ENCODE measurements around the gene ESAM. TPM values are rescaled to one million over a fixed set of nuclear protein-coding genes. Genes with fewer than 3 reads are reported as not detected.

ESAM gene
- polyA plus RNA-seq, 3 donors = 0.18 to 0.74 (median 0.49) TPM

- Histone ChIP-seq H3K27me3 (ENCODE audit: control insufficient read depth in 2 of 2, insufficient read depth in 2 of 2, low read length in 2 of 2) (no peaks in the 10 kb centered on the region), H3K79me2 (ENCODE audit: insufficient read depth, low read length) (peaks cover 44% of the 10 kb centered on the region), H3K27ac (ENCODE audit: low read depth in 1 of 2, low read length in 2 of 2) (no peak overlapping the region), H3K4me2 (replicated peaks; ENCODE audit: extremely low read depth, low read length, poor library complexity, severe bottlenecking) (peak overlapping the region; percentile 95), H4K20me1 (ENCODE audit: insufficient read depth, low read length) (peaks cover 59% of the 10 kb centered on the region), H3K9ac (ENCODE audit: insufficient read depth, low read length, poor library complexity, severe bottlenecking) (no peak overlapping the region), H3K36me3 (replicated peaks in 1 of 2; ENCODE audit: control insufficient read depth in 1 of 2, insufficient read depth in 2 of 2, low read length in 2 of 2) (peaks cover 13 to 21% of the 10 kb centered on the region in 2 donors), H3K9me3 (replicated peaks in 1 of 2; ENCODE audit: control insufficient read depth in 1 of 2, insufficient read depth in 1 of 2, low read length in 2 of 2) (no peaks in the 10 kb centered on the region), H2AFZ (ENCODE audit: insufficient read depth, low read depth, low read length, poor library complexity, severe bottlenecking) (no peak overlapping the region), H3K4me1 (ENCODE audit: control insufficient read depth in 1 of 2, insufficient read depth in 2 of 2, low read length in 2 of 2) (peaks cover 70 to 78% of the 10 kb centered on the region in 2 donors), H3K4me3 (replicated peaks in 1 of 3; ENCODE audit: low read depth in 2 of 3, low read length in 3 of 3) (peak overlapping the region in 1 of 3 experiments; percentile 91)
- Mint-ChIP-seq H3K36me3 (peaks cover 19 to 28% of the 10 kb centered on the region in 2 donors), H3K9me3 (peaks cover 0 to 3% (median 0%) of the 10 kb centered on the region in 7 donors), H3K27ac (peak overlapping the region in 1 of 7 donors; percentile 82), H3K4me1 (peaks cover 77% of the 10 kb centered on the region), H3K27me3 (ENCODE audit: low read depth in 3 of 3) (peaks cover under 1 to 9% (median 5%) of the 10 kb centered on the region in 3 donors), H3K4me3 (no peak overlapping the region)
- no peak for DNase-seq
- intact Hi-C loops (cut with micrococcal nuclease) = no loop called here
- TF ChIP-seq CTCF (IDR thresholded peaks at IDR 0.05) = no peak
- WGBS (ENCODE audit: insufficient coverage) = 86% methylated on average over 36 of the region's 44 CpGs
Measured at GRCh38 chr11:124745270-124745834, 16.7 kb downstream of the ESAM start.

DNA sequence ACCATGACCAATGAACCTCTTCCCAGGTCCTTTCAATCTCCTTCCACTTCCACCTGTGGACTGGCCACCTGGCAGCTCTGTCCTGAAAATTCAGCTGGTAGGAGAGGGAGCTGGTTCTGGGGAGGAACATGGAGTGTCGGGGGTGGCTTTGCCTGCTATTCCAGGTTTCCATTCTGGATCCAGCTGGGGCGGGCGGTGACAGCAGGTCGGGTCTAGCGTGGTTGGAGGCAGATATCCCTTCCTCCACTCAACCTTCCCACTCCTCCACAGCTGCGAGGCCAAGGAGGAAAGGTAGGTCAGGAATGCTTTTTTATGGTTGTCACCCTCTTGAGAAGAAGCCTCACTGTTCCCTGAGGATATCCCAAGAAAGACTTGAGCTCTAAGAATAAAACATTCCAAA, 19.0 kb downstream of the ESAM start:
- intact Hi-C loops (cut with micrococcal nuclease) = no loop called here
- no peak for DNase-seq
- WGBS (ENCODE audit: insufficient coverage) = no CpG with 5 or more reads among the region's 6 CpGs
- Histone ChIP-seq H3K79me2 (ENCODE audit: insufficient read depth, low read length) (peaks cover 44% of the 10 kb centered on the region), H3K4me3 (replicated peaks in 1 of 3; ENCODE audit: low read depth in 2 of 3, low read length in 3 of 3) (no peak overlapping the region), H3K9me3 (replicated peaks in 1 of 2; ENCODE audit: control insufficient read depth in 1 of 2, insufficient read depth in 1 of 2, low read length in 2 of 2) (no peaks in the 10 kb centered on the region), H3K9ac (ENCODE audit: insufficient read depth, low read length, poor library complexity, severe bottlenecking) (no peak overlapping the region), H4K20me1 (ENCODE audit: insufficient read depth, low read length) (peaks cover 54% of the 10 kb centered on the region), H3K27me3 (ENCODE audit: control insufficient read depth in 2 of 2, insufficient read depth in 2 of 2, low read length in 2 of 2) (no peaks in the 10 kb centered on the region), H3K4me1 (ENCODE audit: control insufficient read depth in 1 of 2, insufficient read depth in 2 of 2, low read length in 2 of 2) (peaks cover 55 to 76% of the 10 kb centered on the region in 2 donors), H3K27ac (ENCODE audit: low read depth in 1 of 2, low read length in 2 of 2) (no peak overlapping the region), H2AFZ (ENCODE audit: insufficient read depth, low read depth, low read length, poor library complexity, severe bottlenecking) (no peak overlapping the region), H3K4me2 (replicated peaks; ENCODE audit: extremely low read depth, low read length, poor library complexity, severe bottlenecking) (no peak overlapping the region), H3K36me3 (replicated peaks in 1 of 2; ENCODE audit: control insufficient read depth in 1 of 2, insufficient read depth in 2 of 2, low read length in 2 of 2) (peaks cover 13 to 21% of the 10 kb centered on the region in 2 donors)
- peaks cover 0 to 3% (median 0%) of the 10 kb centered on the region in 7 donors for H3K9me3 Mint-ChIP-seq
- H3K27me3 Mint-ChIP-seq (ENCODE audit: low read depth in 3 of 3) = peaks cover 0 to 3% (median under 1%) of the 10 kb centered on the region in 3 donors
- H3K36me3 Mint-ChIP-seq = peaks cover 19 to 28% of the 10 kb centered on the region in 2 donors
- H3K4me3 Mint-ChIP-seq = no peak overlapping the region
- H3K4me1 Mint-ChIP-seq = peaks cover 71% of the 10 kb centered on the region
- peak overlapping the region in 1 of 7 donors; percentile 20 for H3K27ac Mint-ChIP-seq
- TF ChIP-seq CTCF (IDR thresholded peaks at IDR 0.05) = no peak

Data from CD14-positive monocyte (primary cell).